Mucosa of rectum (tissue), 2 donors: ENCODE measurements around the gene SCTR.
A peak's percentile ranks its signal among the peaks of the same experiment; 100 is the strongest.

Experiments
- H3K27ac ChIP-seq, 2 donors: one replicate each; pipeline ENCODE4 v1.7.0; 2013; ENCODE audit warnings: inconsistent platforms in 2 of 2, low read depth in 2 of 2, low read length in 2 of 2
- H3K27me3 ChIP-seq, 2 donors: one replicate each; pipeline ENCODE4 v1.7.0; 2013; ENCODE audit warnings: low read length in 2 of 2; ENCODE audit not compliant: control insufficient read depth in 2 of 2, insufficient read depth in 2 of 2
- H3K36me3 ChIP-seq, 2 donors: one replicate each; pipeline ENCODE4 v1.7.0; 2013; ENCODE audit warnings: low read length in 2 of 2; ENCODE audit not compliant: control insufficient read depth in 2 of 2, insufficient read depth in 2 of 2
- H3K4me1 ChIP-seq, 2 donors: one replicate each; pipeline ENCODE4 v1.7.0; 2013; ENCODE audit warnings: low read length in 2 of 2, mild to moderate bottlenecking in 1 of 2; ENCODE audit not compliant: control insufficient read depth in 2 of 2, insufficient read depth in 2 of 2
- H3K4me3 ChIP-seq, 2 donors: one replicate each; pipeline ENCODE4 v1.7.0; 2013; ENCODE audit warnings: low read length in 2 of 2
- H3K9ac ChIP-seq, 2 donors: one replicate each; pipeline ENCODE4 v1.7.0; 2013; ENCODE audit warnings: low read length in 2 of 2, low read depth in 1 of 2, mild to moderate bottlenecking in 1 of 2
- H3K9me3 ChIP-seq, 2 donors: one replicate each; pipeline ENCODE4 v1.7.0; 2013; ENCODE audit warnings: low read length in 2 of 2; ENCODE audit not compliant: control insufficient read depth in 2 of 2
- donor health status: healthy.
- donor health status: Normal muscosa, but diverticular disease.

SCTR gene

DNA sequence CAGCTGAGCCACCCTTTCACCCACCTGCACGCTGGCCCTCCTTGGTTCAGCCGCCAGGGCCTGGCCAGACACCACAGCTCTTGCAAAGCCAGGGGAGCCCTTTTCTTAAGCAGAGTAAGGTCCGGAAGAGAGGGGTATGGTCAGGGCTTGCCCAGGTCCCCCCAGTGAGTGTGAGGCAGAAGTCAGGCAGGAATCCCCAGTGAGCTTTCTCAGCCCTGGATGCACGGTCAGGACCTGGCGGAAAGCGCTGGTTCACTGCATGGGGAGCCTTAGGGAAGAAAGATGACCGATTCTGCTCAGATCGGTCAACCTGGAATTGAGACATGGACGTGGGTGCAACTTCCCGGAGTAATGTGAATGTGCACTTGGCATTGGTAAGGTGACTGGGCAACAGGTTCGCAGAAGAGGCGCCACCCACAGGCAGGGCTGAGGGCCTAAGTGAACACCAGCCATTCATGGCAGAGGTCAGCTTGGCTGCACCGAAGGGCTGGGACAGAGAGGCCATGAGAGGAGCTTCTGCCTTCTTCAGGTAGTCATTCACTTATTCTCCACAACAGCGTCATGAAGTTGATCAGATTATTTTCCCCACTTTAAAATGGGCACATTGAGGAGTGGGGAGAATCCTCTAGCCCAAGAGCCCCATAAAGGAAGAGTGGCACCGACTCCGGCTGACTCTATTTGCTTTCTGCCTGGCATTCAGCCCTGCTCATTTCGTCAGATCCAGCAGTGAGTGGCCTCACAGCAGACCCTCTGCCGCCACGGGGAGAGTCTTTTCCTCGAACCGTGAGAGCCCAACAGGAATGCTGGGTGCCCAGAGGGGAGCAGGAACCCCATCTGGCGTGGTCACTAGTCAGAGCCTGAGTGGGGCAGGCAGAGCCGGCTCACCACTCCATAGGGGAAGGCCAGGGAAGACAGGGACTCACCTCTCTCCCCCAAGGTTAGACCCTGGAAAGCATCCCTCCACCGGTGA is 35.8 kb downstream of the SCTR start:
- H3K36me3 ChIP-seq = no peaks in the 10 kb centered on the region
- no peak overlapping the region for H3K9ac ChIP-seq
- H3K9me3 ChIP-seq = no peaks in the 10 kb centered on the region
- H3K27ac ChIP-seq = peak overlapping the region in 1 of 2 donors; percentile 75
- H3K4me3 ChIP-seq = no peak overlapping the region
- H3K27me3 ChIP-seq = no peaks in the 10 kb centered on the region
- H3K4me1 ChIP-seq = peaks cover 20 to 33% of the 10 kb centered on the region in 2 donors

DNA sequence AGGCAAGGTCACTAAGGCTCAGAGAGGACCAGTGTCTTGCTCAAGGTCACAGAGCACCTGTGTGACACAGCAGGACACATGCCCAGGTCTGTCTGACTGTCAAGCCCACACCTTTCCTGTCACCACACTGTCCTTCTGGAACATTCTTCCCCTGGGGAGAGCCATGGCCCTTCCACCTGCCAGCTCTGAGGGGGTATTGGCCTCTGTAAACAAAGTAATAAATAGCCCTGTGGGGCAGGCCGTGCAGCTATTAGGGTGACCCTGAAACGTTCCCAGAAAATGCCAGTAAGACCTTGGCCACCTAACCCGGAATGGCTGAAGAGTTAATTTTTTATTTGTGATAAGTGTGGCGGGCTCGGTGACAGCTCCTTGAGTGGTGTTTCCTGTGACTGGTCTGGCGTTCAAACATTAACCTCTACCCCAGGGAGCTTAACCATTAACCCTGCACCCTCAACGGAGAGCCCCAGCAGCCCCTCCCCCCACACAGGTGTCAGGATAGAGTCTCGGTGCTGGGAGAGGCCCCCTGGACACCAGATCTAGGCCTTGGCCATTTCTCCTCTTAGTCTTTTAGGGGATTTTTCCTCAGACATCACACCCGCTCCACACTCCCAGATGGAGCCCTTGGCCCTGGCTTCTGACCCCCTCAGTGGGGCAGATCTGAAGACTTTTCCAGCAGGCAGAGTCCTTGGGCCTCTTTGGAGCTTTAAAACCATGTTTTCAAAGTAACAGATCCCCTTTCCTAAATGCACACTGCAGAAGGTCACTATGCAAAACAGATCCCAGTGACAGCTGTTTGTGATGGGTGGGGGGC is 36.6 kb downstream of the SCTR start:
- Histone ChIP-seq H3K9ac (no peak overlapping the region), H3K4me1 (peaks cover 20 to 33% of the 10 kb centered on the region in 2 donors), H3K36me3 (no peaks in the 10 kb centered on the region), H3K4me3 (no peak overlapping the region), H3K27ac (peak overlapping the region; percentile 18 to 75), H3K27me3 (no peaks in the 10 kb centered on the region), H3K9me3 (no peaks in the 10 kb centered on the region)

DNA sequence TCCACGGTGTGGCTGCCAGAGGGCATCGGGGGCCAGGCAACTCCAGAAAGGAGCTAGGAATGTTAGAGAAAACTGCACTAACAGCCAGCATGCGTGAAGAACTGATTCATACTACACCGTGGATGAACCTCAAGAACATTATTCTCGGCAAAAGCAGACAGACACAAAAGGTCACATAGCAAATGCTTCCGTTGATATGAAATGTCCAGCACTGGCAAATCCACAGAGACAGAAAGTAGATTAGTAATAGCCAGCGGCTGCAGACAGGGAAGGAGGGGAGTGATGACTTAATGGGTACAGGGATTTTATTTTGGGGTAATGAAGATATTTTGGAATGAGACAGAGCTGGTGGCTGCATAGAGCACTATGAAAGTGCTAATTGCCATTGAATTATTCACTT is 37.4 kb downstream of the SCTR start:
- Histone ChIP-seq H3K4me1 (peaks cover 20 to 33% of the 10 kb centered on the region in 2 donors), H3K9ac (no peak overlapping the region), H3K27me3 (no peaks in the 10 kb centered on the region), H3K4me3 (no peak overlapping the region), H3K27ac (peak overlapping the region in 1 of 2 donors; percentile 75), H3K36me3 (no peaks in the 10 kb centered on the region), H3K9me3 (no peaks in the 10 kb centered on the region)

DNA sequence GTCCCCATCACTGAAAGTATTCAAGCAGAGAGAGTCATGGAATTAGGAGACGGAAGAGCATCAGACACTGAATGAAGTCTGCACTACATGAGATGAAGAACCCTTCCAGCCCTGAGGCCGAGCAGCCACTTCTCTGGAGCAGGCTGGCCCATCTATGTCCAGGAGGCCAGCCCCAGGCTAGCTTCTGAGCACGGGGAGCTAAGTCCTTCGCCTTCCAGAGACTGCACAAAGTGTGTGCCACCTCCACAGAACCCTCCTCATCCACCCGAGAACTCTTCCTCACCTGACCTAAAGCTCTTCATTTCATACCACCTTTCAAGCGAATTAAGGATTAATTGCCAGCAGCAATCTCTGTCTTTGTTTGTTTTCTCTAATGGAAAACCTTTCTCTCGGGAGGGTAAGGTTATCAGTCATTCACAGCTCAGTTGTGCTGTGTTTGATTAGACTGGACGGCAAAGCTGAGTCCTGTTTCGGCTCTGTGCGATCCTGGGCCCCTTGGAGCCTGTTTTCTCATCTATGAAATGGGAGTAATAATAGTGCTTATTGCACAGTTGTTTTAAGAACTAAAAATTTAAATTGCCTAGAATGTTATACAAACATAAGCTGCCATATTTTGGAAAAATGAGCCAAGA is 38.0 kb downstream of the SCTR start:
- no peaks in the 10 kb centered on the region for H3K9me3 ChIP-seq
- H3K4me3 ChIP-seq = no peak overlapping the region
- peaks cover 20 to 33% of the 10 kb centered on the region in 2 donors for H3K4me1 ChIP-seq
- no peak overlapping the region for H3K27ac ChIP-seq
- no peaks in the 10 kb centered on the region for H3K27me3 ChIP-seq
- H3K36me3 ChIP-seq = no peaks in the 10 kb centered on the region
- H3K9ac ChIP-seq = no peak overlapping the region

DNA sequence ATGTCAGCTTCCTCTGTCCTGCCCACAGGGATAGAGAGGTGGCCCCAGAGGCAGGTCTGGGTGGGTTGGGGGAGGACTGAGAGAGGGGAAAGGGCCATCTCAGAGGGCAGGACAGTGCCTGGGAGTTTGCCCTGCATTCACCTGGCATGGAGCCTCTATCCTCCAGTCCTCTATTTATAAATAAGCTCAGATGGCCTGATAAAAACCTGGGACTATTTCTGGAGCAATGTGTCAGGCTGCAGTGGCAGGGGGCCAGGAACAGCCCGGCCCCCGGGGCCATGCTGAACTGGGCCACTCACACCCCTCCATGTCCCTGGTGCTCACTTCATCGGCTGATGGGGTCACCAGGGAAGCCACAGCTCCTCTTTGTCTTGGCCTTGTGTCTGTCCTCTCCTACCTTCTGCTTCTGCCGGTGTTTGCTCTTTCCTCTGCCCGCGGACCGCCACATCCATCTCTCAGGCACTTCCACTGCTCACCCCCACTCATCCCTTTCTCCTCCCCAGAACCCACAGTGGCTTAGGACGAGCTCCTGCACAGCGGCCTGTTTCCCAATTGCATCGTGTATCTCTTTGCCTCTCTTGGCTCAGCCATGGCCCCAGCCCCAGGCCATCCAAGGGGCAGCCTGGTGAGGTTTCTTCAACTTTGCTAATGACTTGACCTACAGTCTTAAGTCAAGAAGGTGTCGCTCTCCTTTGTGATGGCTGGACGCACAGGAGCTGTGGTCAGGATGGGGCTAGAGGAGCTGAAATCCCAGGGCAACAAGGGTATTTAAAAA is 38.8 kb downstream of the SCTR start:
- Histone ChIP-seq H3K27ac (no peak overlapping the region), H3K4me3 (no peak overlapping the region), H3K36me3 (no peaks in the 10 kb centered on the region), H3K9me3 (no peaks in the 10 kb centered on the region), H3K4me1 (peaks cover 20 to 33% of the 10 kb centered on the region in 2 donors), H3K27me3 (no peaks in the 10 kb centered on the region), H3K9ac (no peak overlapping the region)

DNA sequence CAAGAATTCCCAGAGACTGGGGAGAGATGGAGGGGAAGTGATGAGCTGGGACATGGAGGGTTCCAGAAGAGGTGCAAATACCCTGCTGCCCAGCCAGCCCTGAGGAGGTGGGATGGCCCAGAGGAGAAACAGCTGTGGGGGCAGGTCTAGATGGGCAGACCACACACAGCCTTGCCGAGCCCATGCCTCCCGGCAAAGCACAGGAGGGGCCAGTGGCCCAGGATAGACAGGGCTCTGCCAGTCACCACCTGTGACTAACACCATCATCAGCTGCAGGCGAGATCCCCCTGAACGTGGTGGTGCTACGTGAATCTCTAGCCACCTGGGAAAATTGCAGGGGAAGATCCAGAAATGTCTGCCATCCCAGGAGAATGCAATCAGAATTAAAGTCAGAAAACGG is 39.4 kb downstream of the SCTR start:
- Histone ChIP-seq H3K36me3 (no peaks in the 10 kb centered on the region), H3K27me3 (no peaks in the 10 kb centered on the region), H3K27ac (no peak overlapping the region), H3K9ac (no peak overlapping the region), H3K4me1 (peaks cover 17 to 27% of the 10 kb centered on the region in 2 donors), H3K4me3 (no peak overlapping the region), H3K9me3 (no peaks in the 10 kb centered on the region)

DNA sequence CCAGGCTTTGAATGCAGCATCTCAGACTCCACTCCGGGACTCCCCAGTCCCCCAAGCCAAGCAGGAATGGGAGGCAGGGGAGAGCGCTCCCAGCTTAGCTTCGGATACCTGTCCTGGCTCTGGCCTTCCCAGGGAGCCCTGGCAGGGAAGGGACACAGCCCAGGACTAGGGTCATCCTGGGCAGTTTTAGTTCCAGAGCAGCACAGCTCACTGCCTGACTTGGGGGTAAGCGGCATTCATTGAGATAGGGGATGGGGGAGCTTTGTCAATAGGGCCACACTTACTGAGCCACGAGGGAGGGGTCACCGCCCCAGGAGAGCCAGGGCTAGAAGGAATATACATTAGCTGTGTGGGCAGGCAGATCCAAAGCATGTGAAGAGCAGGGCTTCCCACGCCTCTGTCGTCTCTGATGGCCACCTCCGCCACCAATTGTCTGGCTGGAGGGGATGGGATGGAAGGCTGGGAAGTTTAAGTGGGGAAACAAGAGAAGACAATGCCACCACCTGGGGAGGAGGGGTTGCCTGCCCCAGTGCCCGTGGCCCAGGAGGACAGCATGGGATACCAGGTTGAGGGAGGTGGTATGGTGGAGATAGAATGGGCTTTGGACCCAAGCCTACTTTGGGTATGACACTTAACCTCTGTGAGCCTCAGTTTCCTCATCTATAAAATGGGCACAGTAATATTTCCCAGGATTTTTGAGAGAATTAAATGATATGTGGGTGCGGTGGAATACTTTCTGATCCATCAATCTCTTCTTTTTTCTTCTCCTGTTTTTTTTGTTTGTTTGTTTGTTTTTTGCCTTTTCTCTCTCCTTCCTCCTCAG is 40.2 kb downstream of the SCTR start:
- H3K4me1 ChIP-seq = peaks cover 13 to 23% of the 10 kb centered on the region in 2 donors
- H3K27ac ChIP-seq = no peak overlapping the region
- no peak overlapping the region for H3K9ac ChIP-seq
- H3K4me3 ChIP-seq = no peak overlapping the region
- H3K36me3 ChIP-seq = no peaks in the 10 kb centered on the region
- H3K27me3 ChIP-seq = no peaks in the 10 kb centered on the region
- no peaks in the 10 kb centered on the region for H3K9me3 ChIP-seq

DNA sequence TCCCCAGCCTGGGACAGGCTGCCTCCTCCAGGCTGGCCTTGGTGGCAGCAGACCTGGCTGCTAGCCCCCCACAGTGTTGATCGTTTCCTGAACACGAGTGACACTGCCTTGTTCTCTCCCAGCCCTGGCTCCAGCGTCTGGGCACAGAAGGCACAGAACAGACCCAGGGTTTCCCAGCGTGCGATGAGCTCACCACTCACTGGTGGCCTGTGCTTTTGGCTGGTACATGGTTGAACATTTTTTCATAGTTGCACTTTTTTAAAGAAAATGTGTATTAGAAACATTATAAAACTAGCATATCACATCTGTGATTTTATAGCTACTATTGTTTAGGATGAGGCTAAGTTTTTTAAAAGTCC is 40.9 kb downstream of the SCTR start:
- H3K27ac ChIP-seq = no peak overlapping the region
- H3K9ac ChIP-seq = no peak overlapping the region
- H3K9me3 ChIP-seq = no peaks in the 10 kb centered on the region
- peaks cover 12 to 17% of the 10 kb centered on the region in 2 donors for H3K4me1 ChIP-seq
- no peak overlapping the region for H3K4me3 ChIP-seq
- H3K36me3 ChIP-seq = no peaks in the 10 kb centered on the region
- no peaks in the 10 kb centered on the region for H3K27me3 ChIP-seq
